A673 (cell line): Measurements from ENCODE around the gene PPP2R5D.

ENCODE experiments used
- EZH2 ChIP-seq: fragments of 200-600 bp; sonication (generic); IDR thresholded peaks from 2 replicates; pipeline ENCODE4 v1.6.1; 2017; ENCODE audit warnings: borderline replicate concordance, low read depth, mild to moderate bottlenecking, mixed read lengths, antibody characterized with exemption, low read length; ENCODE audit not compliant: poor library complexity, severe bottlenecking
- TF ChIP-seq, protein P1 (sequence below): fragments of 300-800, 200-600 bp; sonication (generic); conservative IDR thresholded peaks from 2 replicates; pipeline ENCODE4 v1.5.1; 2017; ENCODE audit warnings: low read depth, mild to moderate bottlenecking, antibody characterized with exemption, low read length, moderate library complexity, mixed read lengths

DNA sequence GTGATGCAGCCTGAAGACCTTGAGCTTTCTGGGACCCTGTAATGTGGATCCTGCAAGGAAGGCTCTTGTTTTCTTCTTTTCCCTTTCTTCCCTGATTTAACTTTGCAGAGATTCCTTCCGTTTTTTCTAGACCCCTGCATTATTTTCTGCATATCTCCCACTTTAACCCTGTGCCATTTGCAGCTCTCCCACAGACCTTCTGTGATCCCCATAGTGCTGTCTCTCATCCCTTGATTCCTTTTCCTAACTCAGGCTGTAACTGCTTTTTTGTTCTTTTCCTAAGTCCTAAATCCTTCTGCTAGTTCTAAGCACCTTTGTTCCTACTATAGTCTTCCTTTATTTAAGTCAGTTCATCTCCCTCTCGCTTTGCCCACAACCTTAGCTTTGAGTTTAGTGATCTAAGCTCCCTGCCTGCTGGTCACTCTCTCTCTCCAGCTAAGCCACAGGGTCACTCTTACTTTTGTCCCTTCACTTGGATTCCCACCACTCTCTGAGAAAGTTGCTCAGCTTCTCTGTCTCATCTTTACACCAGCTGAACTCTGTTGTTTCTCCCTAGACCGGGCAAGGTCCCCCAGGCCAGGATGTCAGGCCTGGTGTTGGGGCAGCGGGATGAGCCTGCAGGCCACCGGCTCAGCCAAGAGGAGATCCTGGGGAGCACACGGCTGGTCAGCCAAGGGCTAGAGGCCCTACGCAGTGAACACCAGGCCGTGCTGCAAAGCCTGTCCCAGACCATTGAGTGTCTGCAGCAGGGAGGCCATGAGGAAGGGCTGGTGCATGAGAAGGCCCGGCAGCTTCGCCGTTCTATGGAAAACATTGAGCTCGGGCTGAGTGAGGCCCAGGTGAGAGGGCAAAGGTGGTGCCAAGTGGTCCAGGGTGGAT lies 76.6 kb downstream of the PPP2R5D start:
- TF ChIP-seq, protein P1, sequence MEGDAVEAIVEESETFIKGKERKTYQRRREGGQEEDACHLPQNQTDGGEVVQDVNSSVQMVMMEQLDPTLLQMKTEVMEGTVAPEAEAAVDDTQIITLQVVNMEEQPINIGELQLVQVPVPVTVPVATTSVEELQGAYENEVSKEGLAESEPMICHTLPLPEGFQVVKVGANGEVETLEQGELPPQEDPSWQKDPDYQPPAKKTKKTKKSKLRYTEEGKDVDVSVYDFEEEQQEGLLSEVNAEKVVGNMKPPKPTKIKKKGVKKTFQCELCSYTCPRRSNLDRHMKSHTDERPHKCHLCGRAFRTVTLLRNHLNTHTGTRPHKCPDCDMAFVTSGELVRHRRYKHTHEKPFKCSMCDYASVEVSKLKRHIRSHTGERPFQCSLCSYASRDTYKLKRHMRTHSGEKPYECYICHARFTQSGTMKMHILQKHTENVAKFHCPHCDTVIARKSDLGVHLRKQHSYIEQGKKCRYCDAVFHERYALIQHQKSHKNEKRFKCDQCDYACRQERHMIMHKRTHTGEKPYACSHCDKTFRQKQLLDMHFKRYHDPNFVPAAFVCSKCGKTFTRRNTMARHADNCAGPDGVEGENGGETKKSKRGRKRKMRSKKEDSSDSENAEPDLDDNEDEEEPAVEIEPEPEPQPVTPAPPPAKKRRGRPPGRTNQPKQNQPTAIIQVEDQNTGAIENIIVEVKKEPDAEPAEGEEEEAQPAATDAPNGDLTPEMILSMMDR, result no peak
- TF ChIP-seq EZH2, result no peak
